Right lobe of liver (tissue), 4 donors: Measurements from ENCODE around the gene ALS2CL.

ENCODE experiments used
- CTCF ChIP-seq, 4 donors: fragments of 200-600 bp in 3 of 4; fragments of 450-650 bp in 1 of 4; IDR thresholded peaks; one replicate each; pipeline versions ENCODE4 v1.5.1 to v1.8.0; 2016 to 2022; ENCODE audit warnings: antibody characterized with exemption in 4 of 4, mild to moderate bottlenecking in 2 of 4
- POLR2A ChIP-seq: fragments of 450-650 bp; IDR thresholded peaks from one replicate; pipeline ENCODE4 v1.6.1; 2017; ENCODE audit warnings: antibody characterized with exemption, mild to moderate bottlenecking
- donor health status: DM: no; HTN: no; CAD: no.
- donor health status: DM: no; HTN: no; CAD: no.
- donor health status: DM: no; HTN: yes; CAD: no.

- TF ChIP-seq CTCF (IDR thresholded peaks at IDR 0.05), result no peak
- TF ChIP-seq POLR2A, result no peak
Measured at GRCh38 chr3:46734773-46735172, 41.3 kb upstream of the ALS2CL start.
